C4-2B (cell line): ENCODE results near the gene H2AZ1.
"Not testable (repeated sequence)": the region's sequence is repeated elsewhere in the genome, so short reads cannot be mapped to it uniquely, and the experiment has no call there.

Source experiments
- H3K27ac ChIP-seq: fragments of 450-650 bp; 2 replicates; pipeline ENCODE4 v1.5.1; 2017
- ZFX ChIP-seq: fragments of 450-650 bp; IDR thresholded peaks from 2 replicates; pipeline ENCODE4 v1.6.1; 2017
- TF ChIP-seq, protein P1 (sequence below): fragments of 450-650 bp; conservative IDR thresholded peaks from 2 replicates; pipeline ENCODE4 v1.5.1; 2017; ENCODE audit warnings: mild to moderate bottlenecking

The H2AZ1 gene

DNA sequence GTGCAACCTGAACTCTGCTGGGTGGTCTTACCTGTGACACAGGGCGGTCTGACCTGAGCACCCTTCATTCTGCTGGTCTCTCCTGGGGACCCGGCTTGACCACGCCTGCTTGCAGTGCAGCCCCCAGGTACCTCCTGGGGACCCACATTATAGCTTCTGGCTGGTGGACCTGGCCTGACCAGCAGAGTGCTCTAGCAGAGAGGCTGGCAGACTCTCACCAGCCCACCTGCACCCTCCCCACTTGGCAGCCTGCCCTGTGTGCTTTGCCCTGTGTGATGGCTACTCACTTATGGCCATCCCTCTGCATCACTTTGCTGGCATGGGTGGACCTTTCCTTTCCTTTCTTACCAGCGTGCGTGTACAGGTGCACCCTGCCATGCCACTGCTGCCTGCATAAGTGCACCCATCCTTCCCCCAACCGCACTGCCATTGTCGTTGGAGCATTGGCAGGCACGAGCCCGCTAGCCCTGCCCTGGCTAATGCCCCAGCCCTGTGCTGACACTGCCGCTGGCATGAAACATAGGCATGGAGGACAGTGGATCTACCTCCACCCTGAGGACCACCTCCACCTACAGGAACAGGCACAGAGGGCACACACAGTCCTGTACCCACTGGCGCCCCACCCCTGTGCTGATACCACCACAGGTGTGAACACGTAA is 21.5 kb upstream of the H2AZ1 start:
- H3K27ac ChIP-seq: no peak overlapping the region
- TF ChIP-seq, protein P1, sequence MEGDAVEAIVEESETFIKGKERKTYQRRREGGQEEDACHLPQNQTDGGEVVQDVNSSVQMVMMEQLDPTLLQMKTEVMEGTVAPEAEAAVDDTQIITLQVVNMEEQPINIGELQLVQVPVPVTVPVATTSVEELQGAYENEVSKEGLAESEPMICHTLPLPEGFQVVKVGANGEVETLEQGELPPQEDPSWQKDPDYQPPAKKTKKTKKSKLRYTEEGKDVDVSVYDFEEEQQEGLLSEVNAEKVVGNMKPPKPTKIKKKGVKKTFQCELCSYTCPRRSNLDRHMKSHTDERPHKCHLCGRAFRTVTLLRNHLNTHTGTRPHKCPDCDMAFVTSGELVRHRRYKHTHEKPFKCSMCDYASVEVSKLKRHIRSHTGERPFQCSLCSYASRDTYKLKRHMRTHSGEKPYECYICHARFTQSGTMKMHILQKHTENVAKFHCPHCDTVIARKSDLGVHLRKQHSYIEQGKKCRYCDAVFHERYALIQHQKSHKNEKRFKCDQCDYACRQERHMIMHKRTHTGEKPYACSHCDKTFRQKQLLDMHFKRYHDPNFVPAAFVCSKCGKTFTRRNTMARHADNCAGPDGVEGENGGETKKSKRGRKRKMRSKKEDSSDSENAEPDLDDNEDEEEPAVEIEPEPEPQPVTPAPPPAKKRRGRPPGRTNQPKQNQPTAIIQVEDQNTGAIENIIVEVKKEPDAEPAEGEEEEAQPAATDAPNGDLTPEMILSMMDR: no peak
- TF ChIP-seq ZFX: no peak

DNA sequence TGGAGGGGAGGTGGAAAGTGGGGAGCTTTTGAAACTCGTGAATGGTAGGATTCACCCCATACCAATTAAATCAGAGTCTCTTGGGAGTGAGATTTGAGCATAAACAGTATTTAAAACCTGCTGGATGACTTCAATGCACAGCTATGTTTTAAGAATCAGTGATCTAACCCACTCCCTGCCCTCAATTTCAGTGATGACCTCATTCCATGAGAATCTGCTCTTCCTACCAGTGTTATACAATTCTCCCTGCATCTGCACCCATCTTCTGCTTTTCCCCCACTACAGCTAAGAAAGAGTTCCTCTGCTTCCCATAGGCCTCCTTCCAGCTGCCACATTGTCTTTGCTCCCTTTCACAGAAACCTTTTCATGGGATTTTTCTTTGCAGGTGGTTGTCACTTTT is 18.3 kb upstream of the H2AZ1 start:
- H3K27ac ChIP-seq: no peak overlapping the region
- TF ChIP-seq, protein P1: no peak
- TF ChIP-seq ZFX: no peak

DNA sequence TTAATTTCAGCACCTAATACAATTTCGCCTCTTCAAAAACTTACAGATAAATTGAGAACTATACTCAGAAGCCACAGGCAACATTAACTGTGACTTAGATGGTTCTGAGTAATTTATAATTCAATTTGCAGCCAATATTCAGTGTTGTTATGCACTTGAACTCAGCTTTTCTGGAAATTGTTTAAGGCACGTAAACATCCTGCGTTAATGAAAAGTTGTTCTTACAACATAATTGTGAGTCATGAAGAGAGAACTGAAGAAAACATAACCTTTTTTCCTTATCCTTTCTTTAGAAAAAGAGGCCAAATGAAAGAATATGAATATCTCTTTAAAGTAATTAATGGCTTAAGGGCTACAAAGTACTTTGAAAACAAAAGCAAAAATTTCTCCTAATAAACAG is 16.6 kb upstream of the H2AZ1 start:
- H3K27ac ChIP-seq: no peak overlapping the region
- TF ChIP-seq, protein P1: no peak
- TF ChIP-seq ZFX: no peak

DNA sequence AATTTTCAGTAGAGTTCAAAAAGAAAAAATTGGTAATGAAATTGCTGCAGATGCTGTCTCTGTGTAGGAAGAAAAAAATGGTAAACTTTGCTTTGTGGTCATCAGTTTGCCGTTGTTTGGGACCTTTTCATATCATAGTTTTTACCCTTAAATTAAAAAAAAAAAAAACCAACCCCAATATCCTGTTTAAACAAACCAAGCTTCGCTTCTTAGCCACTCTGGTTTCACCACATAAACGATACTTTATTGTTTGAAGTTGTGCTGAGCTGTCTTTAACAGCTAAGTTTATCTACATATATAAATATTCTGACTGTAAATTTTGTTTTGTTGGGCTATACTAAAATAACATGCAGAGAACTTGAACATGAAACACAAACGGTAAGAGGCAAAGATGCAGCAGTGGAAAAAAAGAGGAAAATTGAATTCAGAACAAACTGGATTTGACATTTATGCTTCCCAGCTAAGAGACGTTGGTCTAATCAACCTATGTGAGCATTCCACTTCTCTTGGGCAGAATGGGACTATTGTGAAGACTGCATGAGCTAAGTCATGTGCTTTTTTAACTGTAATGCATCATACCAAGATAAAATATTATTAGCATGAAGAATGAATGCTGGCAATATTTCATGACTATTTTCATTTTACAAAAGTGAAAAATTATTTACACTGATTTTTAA is 15.7 kb upstream of the H2AZ1 start:
- H3K27ac ChIP-seq: no peak overlapping the region
- TF ChIP-seq, protein P1: no peak

DNA sequence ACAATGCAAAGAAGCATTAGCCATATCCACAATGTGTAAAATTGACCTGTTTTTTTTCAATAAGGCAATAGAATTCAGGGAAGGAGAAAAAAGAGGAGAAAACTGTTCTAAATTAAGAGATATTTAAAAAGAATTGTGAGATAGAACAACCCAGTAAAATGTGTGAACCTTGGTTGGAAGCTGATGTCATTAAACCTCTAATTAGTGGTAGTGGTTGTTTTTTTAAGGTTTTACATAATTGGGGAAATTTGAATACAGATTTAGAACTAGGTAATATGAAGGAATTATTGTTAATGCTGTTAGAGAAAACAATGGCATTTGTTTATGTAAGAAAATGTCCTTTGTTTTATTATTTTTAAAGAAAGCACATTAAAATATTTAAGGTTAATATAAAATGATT is 15.1 kb upstream of the H2AZ1 start:
- no peak overlapping the region for H3K27ac ChIP-seq
- TF ChIP-seq ZFX: no peak
- TF ChIP-seq, protein P1: no peak

DNA sequence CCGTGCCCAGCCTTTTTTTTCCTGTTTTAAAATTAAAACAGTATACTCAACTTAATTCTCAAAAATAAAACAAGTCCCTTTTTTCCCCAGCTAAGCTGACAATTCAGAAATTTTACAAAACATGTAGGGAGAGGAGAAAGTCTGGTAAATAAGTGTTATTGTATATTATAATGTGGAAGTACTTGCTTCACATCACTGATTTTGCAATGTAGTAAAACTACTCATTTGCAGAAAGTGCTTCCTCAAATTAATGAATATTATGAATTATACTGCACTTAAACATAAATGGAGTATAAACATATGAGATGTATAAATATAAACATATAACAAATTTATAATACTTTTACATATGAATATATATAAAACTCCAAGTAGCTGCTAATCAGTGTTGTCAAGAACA is 11.6 kb upstream of the H2AZ1 start:
- TF ChIP-seq, protein P1: no peak
- no peak for TF ChIP-seq ZFX
- no peak overlapping the region for H3K27ac ChIP-seq

DNA sequence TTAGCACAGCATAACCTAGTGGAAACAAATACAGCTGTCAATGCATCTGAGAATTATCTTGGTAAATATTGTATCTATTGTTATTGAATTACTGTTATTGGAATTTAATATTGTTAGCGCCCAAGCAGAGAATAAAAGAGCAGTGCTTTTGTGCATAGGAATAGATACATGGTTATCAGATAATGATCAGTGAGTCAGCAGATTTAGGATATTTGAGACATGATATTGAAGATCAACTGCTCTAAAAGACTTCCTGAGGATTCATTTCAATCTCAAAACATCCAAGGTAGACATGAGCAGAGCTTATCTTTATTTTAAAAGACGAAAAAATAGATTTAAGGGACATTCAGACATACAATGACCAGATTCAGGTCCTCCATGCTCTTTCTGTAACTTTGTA is 10.6 kb upstream of the H2AZ1 start:
- no peak overlapping the region for H3K27ac ChIP-seq
- TF ChIP-seq, protein P1: no peak

DNA sequence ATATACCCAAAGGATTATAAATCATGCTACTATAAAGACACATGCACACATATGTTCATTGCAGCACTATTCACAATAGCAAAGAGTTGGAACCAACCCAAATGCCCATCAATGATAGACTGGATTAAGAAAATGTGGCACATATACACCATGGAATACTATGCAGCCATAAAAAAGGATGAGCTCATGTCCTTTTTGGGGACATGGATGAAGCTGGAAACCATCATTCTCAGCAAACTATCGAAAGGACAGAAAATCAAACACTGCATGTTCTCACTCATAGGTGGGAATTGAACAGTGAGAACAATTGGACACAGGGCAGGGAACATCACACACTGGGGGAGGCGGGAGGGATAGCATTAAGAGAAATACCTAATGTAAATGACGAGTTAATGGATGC is 8.1 kb upstream of the H2AZ1 start:
- not testable (repeated sequence) for H3K27ac ChIP-seq
